Astrocyte (in vitro differentiated cells and primary cell): ENCODE measurements around the gene MAST2.

Experiments
- EZH2 ChIP-seq: IDR thresholded peaks from 2 replicates; pipeline ENCODE4 v1.6.1; 2012; ENCODE audit warnings: mild to moderate bottlenecking, low read length, inconsistent platforms; ENCODE audit not compliant: insufficient read depth
- TF ChIP-seq, protein P1 (sequence below): IDR thresholded peaks from 2 replicates; pipeline ENCODE4 v1.5.1; 2011; ENCODE audit warnings: low read depth, mild to moderate bottlenecking, inconsistent platforms, low read length, moderate library complexity; ENCODE audit not compliant: insufficient read depth

DNA sequence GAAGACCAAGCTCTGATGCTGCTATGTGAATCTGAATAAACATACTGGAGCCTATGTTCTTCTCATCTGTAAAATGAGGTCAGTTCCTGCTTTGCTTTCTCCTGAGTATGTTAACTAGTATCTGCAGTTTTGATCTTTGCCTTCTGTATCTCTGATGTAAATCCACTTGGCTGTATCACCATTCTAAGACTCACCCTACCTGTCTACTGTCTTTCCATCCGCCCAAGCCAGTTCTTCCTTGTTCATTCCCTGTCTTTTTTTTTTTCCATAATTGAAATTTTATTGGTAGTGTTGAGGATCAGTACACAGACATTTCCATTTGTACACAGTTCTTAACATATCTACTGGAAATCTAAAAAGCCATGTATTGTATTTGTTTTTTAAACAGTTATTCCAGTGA, 31.3 kb downstream of the MAST2 start:
- TF ChIP-seq, protein P1, sequence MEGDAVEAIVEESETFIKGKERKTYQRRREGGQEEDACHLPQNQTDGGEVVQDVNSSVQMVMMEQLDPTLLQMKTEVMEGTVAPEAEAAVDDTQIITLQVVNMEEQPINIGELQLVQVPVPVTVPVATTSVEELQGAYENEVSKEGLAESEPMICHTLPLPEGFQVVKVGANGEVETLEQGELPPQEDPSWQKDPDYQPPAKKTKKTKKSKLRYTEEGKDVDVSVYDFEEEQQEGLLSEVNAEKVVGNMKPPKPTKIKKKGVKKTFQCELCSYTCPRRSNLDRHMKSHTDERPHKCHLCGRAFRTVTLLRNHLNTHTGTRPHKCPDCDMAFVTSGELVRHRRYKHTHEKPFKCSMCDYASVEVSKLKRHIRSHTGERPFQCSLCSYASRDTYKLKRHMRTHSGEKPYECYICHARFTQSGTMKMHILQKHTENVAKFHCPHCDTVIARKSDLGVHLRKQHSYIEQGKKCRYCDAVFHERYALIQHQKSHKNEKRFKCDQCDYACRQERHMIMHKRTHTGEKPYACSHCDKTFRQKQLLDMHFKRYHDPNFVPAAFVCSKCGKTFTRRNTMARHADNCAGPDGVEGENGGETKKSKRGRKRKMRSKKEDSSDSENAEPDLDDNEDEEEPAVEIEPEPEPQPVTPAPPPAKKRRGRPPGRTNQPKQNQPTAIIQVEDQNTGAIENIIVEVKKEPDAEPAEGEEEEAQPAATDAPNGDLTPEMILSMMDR, result no peak
- no peak for TF ChIP-seq EZH2
